ENCODE measurements around the gene DSC2.

DNA sequence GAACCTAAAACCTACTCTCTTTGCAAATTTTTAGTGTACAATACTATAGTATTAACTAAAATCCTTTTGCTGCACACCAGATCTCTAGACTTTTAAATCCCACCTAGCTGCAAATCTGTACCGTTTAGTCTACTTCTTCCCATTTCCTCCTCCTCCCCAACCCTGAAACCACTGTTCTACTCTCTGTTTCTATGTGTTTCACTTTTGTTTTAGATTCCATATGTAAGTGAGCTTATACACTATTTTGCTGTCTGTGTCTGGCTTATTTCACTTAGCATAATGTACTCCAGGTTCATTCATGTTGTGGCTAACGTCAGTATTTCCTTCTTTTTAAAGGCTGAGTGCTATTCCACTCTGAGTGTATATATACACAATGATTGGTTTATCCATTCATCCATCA, 18.4 kb upstream of the DSC2 start:
- TF ChIP-seq, protein P1, sequence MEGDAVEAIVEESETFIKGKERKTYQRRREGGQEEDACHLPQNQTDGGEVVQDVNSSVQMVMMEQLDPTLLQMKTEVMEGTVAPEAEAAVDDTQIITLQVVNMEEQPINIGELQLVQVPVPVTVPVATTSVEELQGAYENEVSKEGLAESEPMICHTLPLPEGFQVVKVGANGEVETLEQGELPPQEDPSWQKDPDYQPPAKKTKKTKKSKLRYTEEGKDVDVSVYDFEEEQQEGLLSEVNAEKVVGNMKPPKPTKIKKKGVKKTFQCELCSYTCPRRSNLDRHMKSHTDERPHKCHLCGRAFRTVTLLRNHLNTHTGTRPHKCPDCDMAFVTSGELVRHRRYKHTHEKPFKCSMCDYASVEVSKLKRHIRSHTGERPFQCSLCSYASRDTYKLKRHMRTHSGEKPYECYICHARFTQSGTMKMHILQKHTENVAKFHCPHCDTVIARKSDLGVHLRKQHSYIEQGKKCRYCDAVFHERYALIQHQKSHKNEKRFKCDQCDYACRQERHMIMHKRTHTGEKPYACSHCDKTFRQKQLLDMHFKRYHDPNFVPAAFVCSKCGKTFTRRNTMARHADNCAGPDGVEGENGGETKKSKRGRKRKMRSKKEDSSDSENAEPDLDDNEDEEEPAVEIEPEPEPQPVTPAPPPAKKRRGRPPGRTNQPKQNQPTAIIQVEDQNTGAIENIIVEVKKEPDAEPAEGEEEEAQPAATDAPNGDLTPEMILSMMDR (conservative IDR thresholded peaks at IDR 0.05; ENCODE audit: low read depth, low read length), result no peak
- no peak for TF ChIP-seq EZH2 (IDR thresholded peaks at IDR 0.05; ENCODE audit: borderline replicate concordance, low read depth, low read length, poor library complexity, severe bottlenecking)
